NCI-H1694 (cell line): Measurements from ENCODE around the gene PIK3C2B.

Experiments
- DNase-seq: peaks from one replicate; lab custom pipeline; 2025; lab: John Stamatoyannopoulos, UW

Gene PIK3C2B

DNA sequence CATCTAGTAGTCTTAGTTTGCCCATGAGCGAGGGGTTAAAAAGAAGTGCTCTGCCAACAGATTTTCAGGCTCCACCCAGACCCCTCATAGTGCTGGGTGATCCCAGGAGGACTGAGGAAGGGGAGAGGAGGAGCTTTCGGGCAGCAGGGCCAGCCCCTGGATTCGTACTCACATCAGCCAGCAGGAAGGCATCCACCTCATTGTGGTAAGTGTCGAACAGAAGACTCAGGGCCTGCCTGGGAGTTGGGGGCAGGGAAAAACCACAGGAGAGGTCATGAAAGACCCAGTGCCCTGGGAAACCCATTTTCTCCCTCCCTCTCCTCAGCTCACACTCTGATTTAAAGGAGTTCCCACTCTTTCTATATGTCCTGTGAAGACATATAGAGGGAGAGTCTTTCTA lies 34.9 kb downstream of the PIK3C2B start:
- no peak for DNase-seq

DNA sequence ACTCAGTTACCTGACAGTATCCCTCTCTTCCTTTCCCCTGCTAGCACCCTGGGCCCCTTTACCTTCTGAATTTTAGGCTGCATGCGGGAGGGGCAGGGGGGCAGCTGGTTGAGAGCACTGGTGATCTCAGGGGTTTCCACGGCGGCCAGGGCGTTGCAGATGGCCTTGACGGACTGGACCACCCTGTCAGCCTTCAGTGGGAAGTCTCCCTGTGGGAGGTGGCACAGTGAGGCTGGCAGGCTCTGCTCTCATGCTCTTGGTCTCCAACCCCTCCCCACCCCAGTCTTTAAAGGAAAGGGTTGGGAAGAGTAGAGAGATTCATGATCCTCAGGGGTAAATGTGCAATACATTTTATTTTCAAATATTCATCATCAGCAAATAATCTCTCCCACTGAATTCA lies 36.9 kb downstream of the PIK3C2B start:
- DNase-seq = no peak

DNA sequence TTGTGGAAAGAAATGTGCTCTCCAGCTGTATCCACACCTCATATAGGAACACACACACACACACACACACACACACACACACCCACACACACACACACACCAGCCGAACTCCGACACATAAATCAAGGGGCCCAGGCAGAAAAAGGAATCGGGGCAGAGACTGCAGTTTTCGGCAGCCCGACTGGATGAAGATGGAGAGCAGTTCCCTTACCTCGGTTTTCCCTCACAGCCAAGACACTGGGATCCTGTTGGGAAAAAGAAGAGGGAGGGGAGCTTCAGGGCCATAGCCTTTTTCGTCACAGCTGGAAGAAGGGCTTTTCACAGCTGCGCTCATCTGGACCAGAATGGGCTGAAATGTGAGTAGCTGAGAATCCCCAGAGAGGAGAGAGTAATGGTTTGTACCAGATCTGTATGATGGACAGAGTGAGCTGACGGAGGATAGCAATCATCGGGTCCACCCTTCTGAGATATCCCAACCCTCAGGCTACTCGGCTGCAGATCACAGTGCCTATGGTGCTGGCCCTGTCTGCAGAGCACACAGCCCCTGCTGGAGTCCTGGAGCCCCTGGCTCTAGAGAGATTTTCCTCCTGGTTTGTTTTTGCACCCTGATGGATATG lies 37.7 kb downstream of the PIK3C2B start:
- DNase-seq = no peak

DNA sequence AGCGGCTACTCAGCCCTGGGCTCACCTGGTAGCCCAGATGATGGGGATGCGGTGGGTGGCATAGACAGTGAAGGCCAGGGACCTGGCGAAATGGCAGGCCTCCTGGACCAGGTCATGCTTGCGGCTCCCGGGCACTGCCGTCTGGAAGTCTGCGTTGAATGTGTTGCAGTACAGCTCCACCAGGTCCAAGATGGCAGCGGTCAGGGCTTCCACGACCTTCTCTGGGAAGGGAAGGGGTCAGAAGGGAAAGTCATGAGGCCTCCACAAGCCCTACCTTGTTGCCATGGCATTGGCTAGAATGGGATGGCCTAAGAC lies 38.8 kb downstream of the PIK3C2B start:
- DNase-seq = no peak

DNA sequence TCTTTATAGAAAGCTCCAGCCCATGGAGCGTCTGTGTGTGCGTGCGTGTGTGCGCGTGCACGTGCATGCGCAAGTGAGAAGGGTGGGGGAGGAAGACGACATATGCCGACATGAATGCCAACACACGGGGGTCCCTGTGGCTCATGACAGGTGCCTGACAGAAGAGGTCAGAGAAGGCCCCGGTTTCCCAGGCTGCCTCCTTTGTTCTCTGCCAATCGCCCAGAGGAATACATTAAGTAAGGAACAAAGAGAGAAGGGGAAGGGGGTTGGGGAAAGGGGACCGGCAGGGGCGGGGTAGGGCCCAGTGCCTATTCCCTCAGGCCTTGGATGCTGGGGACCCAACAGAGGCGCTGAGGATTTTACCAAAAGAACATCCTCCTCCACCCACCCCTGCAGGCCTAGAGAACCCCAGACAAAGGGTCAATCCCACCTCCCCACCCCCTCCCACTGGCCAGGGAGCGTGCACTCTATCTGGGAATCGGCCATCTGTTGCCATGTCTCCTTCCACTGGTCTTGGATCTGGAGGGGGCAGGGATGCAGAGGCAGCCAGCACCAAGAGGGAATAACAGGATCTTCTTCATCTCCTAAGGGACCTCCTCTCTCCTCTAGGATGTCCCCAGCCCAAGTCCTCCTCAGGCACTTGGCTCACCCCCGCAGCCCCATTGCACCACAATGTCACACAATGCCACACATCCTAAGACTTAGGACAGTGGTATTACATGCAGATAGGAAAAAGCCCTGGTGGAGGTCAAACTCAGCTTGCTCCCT lies 39.4 kb downstream of the PIK3C2B start:
- DNase-seq = no peak

DNA sequence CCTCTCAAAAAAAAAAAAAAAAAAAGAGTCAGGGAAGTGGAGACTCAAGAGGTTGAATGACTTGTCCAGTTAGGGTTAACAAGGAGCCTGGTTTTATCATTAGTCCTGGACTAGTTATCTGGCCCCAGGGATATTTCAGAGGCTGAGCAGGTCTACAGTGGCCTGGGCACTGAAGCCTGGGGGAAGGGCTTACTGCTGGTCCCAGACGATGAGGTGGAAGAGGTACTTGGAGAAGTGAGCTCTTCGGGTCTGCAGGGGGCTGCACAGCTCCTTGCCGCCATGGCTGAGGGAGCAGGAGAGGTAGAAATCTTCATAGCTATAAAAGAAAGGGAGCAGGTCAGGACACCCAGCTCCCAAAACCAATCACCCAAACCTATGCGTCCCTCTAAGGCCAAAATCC lies 40.1 kb downstream of the PIK3C2B start:
- no peak for DNase-seq

DNA sequence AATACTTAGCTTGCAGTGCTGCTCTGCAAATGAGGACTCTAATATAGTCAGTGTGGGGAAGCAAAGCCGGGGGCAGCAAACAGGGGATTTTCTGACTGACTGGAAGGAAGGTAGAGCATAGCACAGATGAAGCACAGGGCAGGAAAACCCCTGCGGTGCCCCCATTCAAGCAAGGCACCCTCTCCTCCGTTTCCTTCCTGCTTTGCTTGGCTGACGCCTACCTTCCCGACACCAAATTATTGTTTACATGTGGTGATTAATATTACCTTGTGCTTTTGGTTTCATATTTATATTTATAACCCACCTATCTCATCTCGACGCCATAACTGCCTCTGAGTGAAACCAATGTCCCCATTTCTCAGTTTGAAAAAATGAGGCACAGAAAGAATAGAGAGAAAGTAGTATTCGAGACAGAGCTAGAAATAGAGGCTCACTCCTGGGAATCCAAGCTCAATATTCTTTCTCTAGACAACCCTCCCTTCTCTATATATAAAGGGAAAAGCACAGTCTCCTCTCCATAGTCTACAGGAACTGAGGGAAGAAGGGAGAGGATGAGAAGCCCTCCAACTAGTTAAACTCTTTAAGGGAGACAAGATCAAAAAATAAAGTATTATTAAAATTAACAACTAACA lies 41.3 kb downstream of the PIK3C2B start:
- DNase-seq = no peak

DNA sequence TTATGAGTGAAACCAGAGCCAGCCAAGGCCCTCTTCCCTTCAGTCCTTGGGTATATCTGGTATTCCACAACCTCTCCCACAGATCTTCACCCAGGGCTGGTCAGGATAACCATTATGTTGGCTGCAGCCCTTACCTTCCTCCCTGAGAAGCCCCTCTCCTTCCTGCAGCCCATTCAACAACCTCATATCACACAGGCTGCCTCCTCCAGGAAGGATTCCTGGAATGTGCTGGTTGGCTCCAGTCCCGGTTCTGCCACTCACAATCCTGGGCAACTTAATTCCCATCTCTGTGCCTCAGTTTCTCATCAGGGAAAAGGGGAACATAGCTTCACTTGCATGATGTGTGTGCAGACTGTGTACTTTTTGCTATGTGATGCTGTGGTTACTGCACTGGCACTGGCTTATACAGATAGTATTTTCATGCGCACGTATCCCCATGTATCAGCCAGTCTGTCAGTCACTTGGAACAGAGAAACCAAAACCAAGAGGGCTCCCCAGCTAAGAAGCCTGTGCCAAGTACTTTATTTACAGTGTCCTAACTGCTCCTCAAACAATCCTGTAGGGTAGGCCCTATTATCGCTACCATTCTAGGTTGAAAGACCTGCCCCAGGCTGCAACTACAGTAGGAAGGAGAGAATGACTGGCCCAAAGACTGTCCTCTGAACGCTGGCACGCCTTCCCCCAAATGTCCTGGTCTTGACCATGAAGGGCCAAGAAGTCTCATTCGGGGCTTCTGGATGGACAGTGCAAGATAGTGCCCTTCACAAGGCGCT lies 43.1 kb downstream of the PIK3C2B start:
- DNase-seq = no peak

DNA sequence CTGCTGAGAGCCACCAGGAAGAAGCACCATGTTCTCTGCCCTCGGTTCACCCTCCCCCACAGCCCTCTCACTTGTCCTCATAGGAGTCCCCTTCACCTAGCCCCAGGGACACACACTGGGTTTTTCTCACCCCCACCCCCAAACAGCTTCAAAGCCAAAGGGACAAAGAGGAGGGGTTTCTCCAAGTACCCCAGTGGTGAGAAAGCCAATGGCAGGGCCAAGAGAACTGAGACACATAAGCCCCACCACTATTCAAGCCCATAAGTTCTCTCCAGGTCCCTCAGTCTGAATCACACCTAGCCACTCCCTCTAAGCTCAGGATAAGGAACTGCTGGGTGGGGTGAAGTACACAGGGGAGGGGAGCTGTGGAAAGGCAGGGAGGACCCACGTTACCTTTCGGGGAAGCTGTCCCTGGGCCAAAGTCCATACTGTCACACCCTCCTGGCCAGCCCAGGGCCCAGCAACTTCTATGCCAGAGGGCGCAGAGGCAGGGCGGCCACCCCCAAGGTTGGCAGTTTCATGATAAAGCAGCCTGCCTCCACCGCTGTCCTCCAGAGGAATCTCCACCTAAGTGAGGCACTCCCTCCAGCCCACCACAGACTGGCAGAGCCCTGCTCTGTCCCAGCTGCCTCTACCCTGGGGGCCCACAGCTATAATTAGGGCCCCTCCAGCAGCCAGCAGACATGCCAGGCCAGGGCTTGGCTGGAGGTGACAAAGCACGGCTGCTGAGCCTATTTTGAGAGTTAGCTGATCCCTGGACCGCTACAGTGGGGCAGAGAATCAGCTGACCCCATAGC lies 43.9 kb downstream of the PIK3C2B start:
- DNase-seq = no peak

DNA sequence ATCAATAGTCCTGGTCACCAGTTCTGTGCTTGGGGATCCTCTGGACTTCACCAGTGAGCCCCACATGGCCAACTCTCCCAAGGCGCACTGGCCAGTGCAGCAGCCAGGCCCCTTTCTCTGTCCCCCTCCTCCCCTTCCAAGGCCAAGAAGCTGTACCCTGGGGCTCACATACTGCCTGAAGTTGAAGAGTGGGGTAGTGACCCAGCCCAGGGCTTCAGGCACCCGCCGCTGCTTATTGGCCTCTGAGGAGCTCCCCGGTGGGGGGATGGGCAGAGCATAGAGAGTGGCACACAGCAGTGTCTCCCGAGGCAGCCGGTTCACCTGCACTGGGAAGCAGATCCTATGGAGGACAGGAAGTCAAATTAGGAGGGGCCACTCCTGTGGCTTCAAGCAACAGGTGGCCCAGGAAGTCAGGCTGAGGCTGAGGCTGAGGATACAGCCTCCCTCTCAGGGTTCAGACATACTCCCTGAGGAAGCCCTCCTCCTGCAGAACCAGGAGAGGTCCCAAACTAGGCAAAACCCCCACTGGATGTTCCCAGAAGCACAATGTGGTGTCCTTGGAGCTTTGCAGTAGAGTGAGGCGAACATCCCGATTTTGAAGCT lies 44.8 kb downstream of the PIK3C2B start:
- DNase-seq = no peak

DNA sequence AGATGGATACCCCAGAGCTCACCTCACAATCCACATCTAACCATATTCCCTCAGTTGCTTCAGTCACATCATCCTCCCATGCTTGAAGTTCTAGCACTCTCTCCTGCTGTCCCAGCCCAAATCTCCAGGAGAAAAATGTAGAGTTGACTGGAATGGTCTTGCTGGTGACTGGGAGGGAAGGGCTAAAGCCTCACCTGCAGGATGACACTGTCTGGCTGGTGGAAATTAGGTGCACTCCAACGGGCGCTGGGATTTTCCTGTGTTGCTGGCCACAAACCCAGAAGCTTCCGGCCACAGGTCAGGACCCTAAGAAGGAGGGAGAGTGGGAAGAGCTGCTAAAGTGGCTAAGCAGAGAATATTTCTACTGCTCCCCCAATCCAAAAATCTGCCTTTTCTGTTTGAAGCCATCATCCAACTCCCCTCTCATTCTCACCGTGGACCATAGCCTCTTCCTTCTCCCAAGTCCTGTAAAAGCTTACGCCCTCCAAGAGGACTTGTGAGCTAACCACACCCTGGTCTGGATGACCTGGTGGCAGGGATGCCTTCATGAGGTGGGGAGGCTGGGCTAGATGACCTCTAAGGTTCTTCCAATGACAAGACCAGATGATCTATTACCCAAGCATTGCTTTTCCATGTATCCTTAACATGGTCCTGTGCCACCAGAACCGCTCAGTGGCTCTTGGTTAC lies 45.5 kb downstream of the PIK3C2B start:
- no peak for DNase-seq

DNA sequence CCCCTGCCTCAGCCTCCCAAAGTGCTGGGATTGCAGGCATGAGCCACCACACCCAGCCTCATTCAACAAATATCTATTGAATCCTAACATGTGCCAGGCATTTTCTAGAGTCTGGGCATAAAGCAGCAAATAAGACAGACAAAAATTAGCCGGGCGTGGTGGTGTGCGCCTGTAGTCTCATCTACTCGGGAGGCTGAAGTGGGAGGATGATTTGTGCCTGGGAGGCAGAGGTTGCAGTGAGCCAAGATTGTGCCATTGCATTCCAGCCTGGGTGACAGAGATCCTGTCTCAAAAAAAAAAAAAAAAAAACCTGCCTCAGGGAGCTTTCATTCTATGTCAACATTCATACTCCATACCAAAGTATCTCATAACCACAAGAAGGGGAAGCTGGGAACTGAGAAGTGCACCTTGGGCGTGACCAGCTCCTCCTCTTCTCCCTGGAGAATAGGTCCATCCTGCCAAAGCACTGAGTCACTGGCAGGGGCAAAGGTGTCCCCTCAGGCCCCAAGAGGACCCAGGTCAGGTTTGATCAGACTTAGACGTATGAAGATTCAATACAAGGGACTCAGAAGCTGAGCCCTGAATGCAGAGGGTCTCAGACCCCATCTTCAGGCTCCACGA lies 46.2 kb downstream of the PIK3C2B start:
- DNase-seq = no peak

DNA sequence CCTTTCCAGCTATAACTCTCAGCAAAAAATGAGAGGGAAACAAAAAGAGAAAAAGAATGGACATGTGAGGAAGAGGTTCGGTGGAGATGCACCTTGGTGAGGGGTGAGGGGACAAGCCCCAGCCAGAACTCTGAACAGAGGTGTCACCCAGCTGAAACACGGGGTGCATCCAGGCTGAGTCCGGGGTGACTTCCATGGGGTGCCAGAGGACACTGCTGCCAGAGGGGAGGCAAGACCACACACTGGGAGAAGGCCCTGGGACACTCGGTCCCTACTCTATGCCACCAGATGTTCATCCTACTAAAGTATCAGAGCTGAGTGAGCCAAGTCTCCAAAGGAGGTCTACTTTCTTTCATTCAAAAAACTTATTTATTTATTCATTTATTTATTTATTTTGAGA lies 46.9 kb downstream of the PIK3C2B start:
- no peak for DNase-seq

DNA sequence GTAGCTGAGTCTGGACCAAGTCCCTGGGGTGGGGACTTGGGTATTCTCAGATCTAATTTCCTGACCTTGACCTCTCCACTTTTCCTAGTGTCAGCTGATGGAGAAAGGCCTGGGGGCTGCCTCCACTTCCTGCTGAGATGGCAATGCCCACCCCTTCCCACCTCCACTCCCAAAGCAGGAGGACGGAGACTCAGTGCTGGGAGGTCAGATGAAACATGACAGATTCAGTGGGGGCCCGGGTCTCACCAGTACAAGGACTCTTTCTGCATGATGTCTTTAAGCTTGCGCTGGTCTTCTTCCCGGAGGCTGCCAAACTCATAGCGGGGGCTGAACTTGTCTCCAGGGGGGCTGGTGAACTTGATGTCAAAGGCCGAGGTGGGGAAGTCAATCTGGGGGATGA lies 47.4 kb downstream of the PIK3C2B start:
- no peak for DNase-seq

DNA sequence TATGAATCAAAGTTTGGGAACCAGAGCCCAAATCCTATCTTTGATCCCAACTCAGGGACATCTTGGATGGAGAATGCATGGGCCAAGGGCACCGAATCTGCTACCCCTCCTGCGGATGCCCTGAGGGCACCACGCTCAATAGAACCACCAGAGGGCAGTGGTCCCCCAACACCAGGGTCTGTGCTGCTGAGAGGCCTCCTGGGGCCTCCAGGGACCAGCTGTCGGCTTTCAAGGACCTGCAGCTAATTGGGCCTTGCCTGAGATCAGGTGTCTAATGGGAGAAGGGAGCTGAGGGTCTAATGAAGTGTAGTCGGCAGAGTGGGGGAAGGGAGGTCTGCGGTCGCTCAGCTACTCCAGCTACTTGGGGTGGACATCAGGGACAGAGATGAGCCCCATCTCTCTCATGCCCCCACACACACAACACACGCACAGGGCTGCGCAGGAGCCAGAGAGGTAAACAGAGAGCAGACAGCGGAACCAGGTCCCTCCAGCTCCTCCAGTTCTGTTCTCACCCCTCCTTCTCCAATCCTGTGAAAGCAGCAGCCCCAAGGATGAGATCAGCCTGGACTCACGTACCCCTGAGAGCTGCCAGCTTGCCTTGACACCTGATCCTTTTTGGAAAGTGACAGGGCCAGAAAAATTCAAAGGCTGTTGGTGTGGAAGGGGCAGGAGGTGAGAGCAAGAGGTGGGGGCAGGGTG lies 48.0 kb downstream of the PIK3C2B start:
- DNase-seq = peak; percentile 98

DNA sequence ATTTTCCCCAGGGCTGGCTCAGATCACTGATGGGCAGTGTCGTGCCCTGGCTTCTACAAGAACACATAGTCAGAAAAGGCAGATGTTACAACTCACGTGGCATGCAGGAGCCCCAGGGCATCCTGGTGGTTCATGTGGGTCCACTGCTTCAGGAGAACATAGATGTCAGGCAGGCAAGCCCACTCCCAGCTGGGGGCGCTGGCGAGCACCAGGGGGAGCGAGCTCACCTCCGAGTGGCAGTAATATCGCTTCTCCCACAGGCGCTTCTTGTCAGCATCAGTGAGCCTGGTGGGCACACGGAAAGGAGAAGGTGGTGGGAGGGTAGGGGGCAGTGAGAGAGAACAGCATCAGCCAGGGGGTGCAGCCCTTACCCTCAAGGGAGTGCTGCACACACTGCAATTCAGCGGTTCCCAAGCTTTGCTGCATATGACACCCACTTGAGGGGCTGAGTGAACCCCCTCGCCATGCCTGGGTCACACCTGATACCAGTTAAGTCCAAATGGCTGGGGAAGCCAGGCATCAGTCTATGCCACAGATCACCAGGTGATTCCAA lies 48.7 kb downstream of the PIK3C2B start:
- peak; percentile 85 for DNase-seq
